ENCODE results near the gene MBOAT1. TPM values are rescaled to one million over a fixed set of nuclear protein-coding genes. Genes with fewer than 3 reads are reported as not detected.

The MBOAT1 gene
- total RNA-seq, 3 donors from 2014 or later (not counting 1 experiment from before 2014, with no cell fraction given), result 3.6 to 7.5 (median 5.2) TPM

GRCh38 chr6:20172842-20173456 lies 39.3 kb downstream of the MBOAT1 start:
- Histone ChIP-seq H3K9me3 (ENCODE audit: control insufficient read depth, insufficient read depth, low read length) (no peaks in the 10 kb centered on the region), H3K4me1 (ENCODE audit: control insufficient read depth, insufficient read depth, low read length) (peaks cover 5% of the 10 kb centered on the region), H3K36me3 (ENCODE audit: control insufficient read depth, insufficient read depth, low read length) (no peaks in the 10 kb centered on the region), H3K27ac (ENCODE audit: low read length) (no peak overlapping the region), H3K27me3 (ENCODE audit: control insufficient read depth, insufficient read depth, low read length) (no peaks in the 10 kb centered on the region), H3K4me3 (ENCODE audit: low read length) (no peak overlapping the region)
- no peaks in the 10 kb centered on the region for H3K36me3 Mint-ChIP-seq
- H3K27me3 Mint-ChIP-seq (ENCODE audit: low read depth in 2 of 2), result peaks cover 0 to 9% of the 10 kb centered on the region in 2 donors
- intact Hi-C loops (cut with micrococcal nuclease), result no loop called here
- DNase-seq (no peak), ATAC-seq (no peak)
- peaks cover 14 to 22% of the 10 kb centered on the region in 2 donors for H3K4me1 Mint-ChIP-seq
- no peaks in the 10 kb centered on the region for H3K9me3 Mint-ChIP-seq
- H3K4me3 Mint-ChIP-seq, result no peak overlapping the region
- no peak overlapping the region for H3K27ac Mint-ChIP-seq
- WGBS (ENCODE audit: insufficient coverage), result 97% methylated on average over 3 of the region's 3 CpGs
- TF ChIP-seq, protein P1, sequence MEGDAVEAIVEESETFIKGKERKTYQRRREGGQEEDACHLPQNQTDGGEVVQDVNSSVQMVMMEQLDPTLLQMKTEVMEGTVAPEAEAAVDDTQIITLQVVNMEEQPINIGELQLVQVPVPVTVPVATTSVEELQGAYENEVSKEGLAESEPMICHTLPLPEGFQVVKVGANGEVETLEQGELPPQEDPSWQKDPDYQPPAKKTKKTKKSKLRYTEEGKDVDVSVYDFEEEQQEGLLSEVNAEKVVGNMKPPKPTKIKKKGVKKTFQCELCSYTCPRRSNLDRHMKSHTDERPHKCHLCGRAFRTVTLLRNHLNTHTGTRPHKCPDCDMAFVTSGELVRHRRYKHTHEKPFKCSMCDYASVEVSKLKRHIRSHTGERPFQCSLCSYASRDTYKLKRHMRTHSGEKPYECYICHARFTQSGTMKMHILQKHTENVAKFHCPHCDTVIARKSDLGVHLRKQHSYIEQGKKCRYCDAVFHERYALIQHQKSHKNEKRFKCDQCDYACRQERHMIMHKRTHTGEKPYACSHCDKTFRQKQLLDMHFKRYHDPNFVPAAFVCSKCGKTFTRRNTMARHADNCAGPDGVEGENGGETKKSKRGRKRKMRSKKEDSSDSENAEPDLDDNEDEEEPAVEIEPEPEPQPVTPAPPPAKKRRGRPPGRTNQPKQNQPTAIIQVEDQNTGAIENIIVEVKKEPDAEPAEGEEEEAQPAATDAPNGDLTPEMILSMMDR (IDR thresholded peaks at IDR 0.05), result no peak

- 71% methylated on average over 4 of the region's 4 CpGs for WGBS (ENCODE audit: insufficient coverage)
- H3K27ac Mint-ChIP-seq, result no peak overlapping the region
- no peaks in the 10 kb centered on the region for H3K9me3 Mint-ChIP-seq
- no peaks in the 10 kb centered on the region for H3K9me3 ChIP-seq (ENCODE audit: control insufficient read depth, insufficient read depth, low read length)
- DNase-seq, result no peak
- peaks cover 14 to 19% of the 10 kb centered on the region in 2 donors for H3K4me1 Mint-ChIP-seq
- no peak overlapping the region for H3K4me3 Mint-ChIP-seq
- peaks cover 5% of the 10 kb centered on the region for H3K4me1 ChIP-seq (ENCODE audit: control insufficient read depth, insufficient read depth, low read length)
- no peaks in the 10 kb centered on the region for H3K27me3 ChIP-seq (ENCODE audit: control insufficient read depth, insufficient read depth, low read length)
- TF ChIP-seq, protein P1 (IDR thresholded peaks at IDR 0.05), result no peak
- H3K36me3 Mint-ChIP-seq, result no peaks in the 10 kb centered on the region
- no peak overlapping the region for H3K4me3 ChIP-seq (ENCODE audit: low read length)
- H3K27ac ChIP-seq (ENCODE audit: low read length), result no peak overlapping the region
- peaks cover 0 to 9% of the 10 kb centered on the region in 2 donors for H3K27me3 Mint-ChIP-seq (ENCODE audit: low read depth in 2 of 2)
- H3K36me3 ChIP-seq (ENCODE audit: control insufficient read depth, insufficient read depth, low read length), result no peaks in the 10 kb centered on the region
- no peak for ATAC-seq
- intact Hi-C loops (cut with micrococcal nuclease), result no loop called here
Observed at GRCh38 chr6:20170455-20171148, 41.7 kb downstream of the MBOAT1 start.

DNA sequence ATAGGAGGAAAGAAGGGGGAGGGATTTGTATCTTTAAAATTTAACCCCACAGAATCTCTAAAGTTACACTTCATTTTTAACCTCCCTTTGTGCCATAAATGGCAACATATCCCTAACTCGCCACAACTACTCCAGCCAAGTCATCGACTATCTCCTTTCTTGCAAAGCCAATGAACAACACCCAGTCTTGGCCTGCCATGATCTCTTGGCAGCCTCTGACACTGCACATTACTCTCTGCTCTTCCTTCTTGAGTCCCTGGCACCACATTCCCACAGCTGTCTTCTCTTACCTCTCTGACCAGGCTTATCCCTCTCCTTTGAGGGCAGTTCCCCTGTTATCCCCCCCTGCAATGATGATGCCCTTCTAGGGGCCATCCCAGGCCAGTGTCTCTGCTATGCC lies 42.5 kb downstream of the MBOAT1 start:
- Mint-ChIP-seq H3K27ac (no peak overlapping the region), H3K9me3 (no peaks in the 10 kb centered on the region), H3K27me3 (ENCODE audit: low read depth in 2 of 2) (peaks cover 0 to 9% of the 10 kb centered on the region in 2 donors), H3K4me1 (peaks cover 14 to 19% of the 10 kb centered on the region in 2 donors), H3K4me3 (no peak overlapping the region), H3K36me3 (no peaks in the 10 kb centered on the region)
- Histone ChIP-seq H3K9me3 (ENCODE audit: control insufficient read depth, insufficient read depth, low read length) (no peaks in the 10 kb centered on the region), H3K4me1 (ENCODE audit: control insufficient read depth, insufficient read depth, low read length) (peaks cover 5% of the 10 kb centered on the region), H3K36me3 (ENCODE audit: control insufficient read depth, insufficient read depth, low read length) (no peaks in the 10 kb centered on the region), H3K27me3 (ENCODE audit: control insufficient read depth, insufficient read depth, low read length) (no peaks in the 10 kb centered on the region), H3K27ac (ENCODE audit: low read length) (no peak overlapping the region), H3K4me3 (ENCODE audit: low read length) (no peak overlapping the region)
- TF ChIP-seq, protein P1 (IDR thresholded peaks at IDR 0.05), result no peak
- DNase-seq (no peak), ATAC-seq (no peak)
- WGBS (ENCODE audit: insufficient coverage), result 93% methylated on average over 2 of the region's 2 CpGs
- intact Hi-C loops (cut with micrococcal nuclease), result no loop called here

All from natural killer cell (primary cell).